ENCODE measurements around the gene PTPRN2.
"Not testable (repeated sequence)": the region's sequence is repeated elsewhere in the genome, so short reads cannot be mapped to it uniquely, and the experiment has no call there.

Gene PTPRN2

GRCh38 chr7:157926521-157927150, 661.0 kb downstream of the PTPRN2 start:
- no peak for DNase-seq

GRCh38 chr7:157926107-157926506, 661.5 kb downstream of the PTPRN2 start:
- DNase-seq: no peak

GRCh38 chr7:157925383-157925875, 662.2 kb downstream of the PTPRN2 start:
- no peak for DNase-seq

GRCh38 chr7:157923903-157924630, 663.6 kb downstream of the PTPRN2 start:
- DNase-seq: no peak

GRCh38 chr7:157922576-157922975, 665.0 kb downstream of the PTPRN2 start:
- no peak for DNase-seq

- DNase-seq: no peak
Observed at GRCh38 chr7:157918326-157919080, 669.1 kb downstream of the PTPRN2 start.

GRCh38 chr7:157916946-157917640, 670.5 kb downstream of the PTPRN2 start:
- no peak for DNase-seq

- DNase-seq: no peak
Observed at GRCh38 chr7:157910446-157910845, 677.2 kb downstream of the PTPRN2 start.

GRCh38 chr7:157910045-157910444, 677.6 kb downstream of the PTPRN2 start:
- not testable (repeated sequence) for DNase-seq

- DNase-seq: no peak
Observed at GRCh38 chr7:157909370-157909769, 678.3 kb downstream of the PTPRN2 start.

GRCh38 chr7:157908006-157908782, 679.4 kb downstream of the PTPRN2 start:
- no peak for DNase-seq

GRCh38 chr7:157907091-157907490, 680.5 kb downstream of the PTPRN2 start:
- no peak for DNase-seq

- DNase-seq: no peak
Observed at GRCh38 chr7:157906583-157906982, 681.0 kb downstream of the PTPRN2 start.

GRCh38 chr7:157905651-157906461, 681.8 kb downstream of the PTPRN2 start:
- DNase-seq: no peak

- DNase-seq: no peak
Observed at GRCh38 chr7:157904866-157905570, 682.6 kb downstream of the PTPRN2 start.

GRCh38 chr7:157904211-157904865, 683.3 kb downstream of the PTPRN2 start:
- no peak for DNase-seq

- DNase-seq: no peak
Observed at GRCh38 chr7:157903710-157904109, 683.9 kb downstream of the PTPRN2 start.

- DNase-seq: no peak
Observed at GRCh38 chr7:157903296-157903695, 684.3 kb downstream of the PTPRN2 start.

- DNase-seq: not testable (repeated sequence)
Observed at GRCh38 chr7:157901816-157902610, 685.6 kb downstream of the PTPRN2 start.

Data from activated CD4-positive, CD25-positive, alpha-beta regulatory T cell (primary cell).